KOPT-K1 (cell line): ENCODE results near the gene MRPL23.

Source experiments
- H3K27ac ChIP-seq: fragments of 200-600 bp; sonication (generic); 2 replicates; pipeline ENCODE4 v1.5.1; 2016; ENCODE audit warnings: antibody characterized with exemption, mild to moderate bottlenecking, low read depth, low read length; ENCODE audit not compliant: poor library complexity, severe bottlenecking
- H3K36me3 ChIP-seq: fragments of 200-600 bp; sonication (generic); 2 replicates; pipeline ENCODE4 v1.5.1; 2017; ENCODE audit warnings: antibody characterized with exemption, mild to moderate bottlenecking, low read length, moderate library complexity; ENCODE audit not compliant: insufficient read depth
- H3K9me3 ChIP-seq: fragments of 200-600 bp; sonication (generic); 2 replicates; pipeline ENCODE4 v1.5.1; 2017; ENCODE audit warnings: antibody characterized with exemption, low read length, mild to moderate bottlenecking; ENCODE audit not compliant: insufficient read depth, poor library complexity, severe bottlenecking

The MRPL23 gene

GRCh38 chr11:1979607-1980006 lies 32.5 kb downstream of the MRPL23 start:
- Histone ChIP-seq H3K9me3 (no peaks in the 10 kb centered on the region), H3K36me3 (no peaks in the 10 kb centered on the region), H3K27ac (no peak overlapping the region)

GRCh38 chr11:1982873-1983600 lies 35.9 kb downstream of the MRPL23 start:
- H3K36me3 ChIP-seq: no peaks in the 10 kb centered on the region
- H3K27ac ChIP-seq: no peak overlapping the region
- H3K9me3 ChIP-seq: no peaks in the 10 kb centered on the region

DNA sequence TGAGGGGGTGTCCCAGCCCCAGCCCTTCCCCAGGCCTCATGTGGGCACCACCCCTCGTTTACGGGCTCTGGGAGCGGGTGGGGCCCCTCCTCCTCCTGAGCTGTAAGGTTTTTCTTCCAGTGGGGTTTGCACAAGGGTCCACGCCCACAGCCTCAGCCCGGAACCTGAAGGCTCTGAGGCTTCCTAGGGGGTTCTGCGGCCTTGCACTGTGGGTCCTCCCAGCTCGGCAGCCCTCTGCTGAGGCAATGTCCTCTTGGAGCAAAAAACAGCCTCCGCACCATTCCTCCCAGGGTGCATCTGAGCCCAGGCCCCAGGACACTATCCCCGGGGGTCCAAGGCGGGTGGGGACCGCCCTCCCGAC lies 36.4 kb downstream of the MRPL23 start:
- Histone ChIP-seq H3K9me3 (no peaks in the 10 kb centered on the region), H3K27ac (no peak overlapping the region), H3K36me3 (no peaks in the 10 kb centered on the region)

GRCh38 chr11:1987024-1987423 lies 39.9 kb downstream of the MRPL23 start:
- Histone ChIP-seq H3K36me3 (no peaks in the 10 kb centered on the region), H3K27ac (no peak overlapping the region), H3K9me3 (no peaks in the 10 kb centered on the region)

GRCh38 chr11:1988174-1988573 lies 41.0 kb downstream of the MRPL23 start:
- H3K27ac ChIP-seq: no peak overlapping the region
- H3K9me3 ChIP-seq: no peaks in the 10 kb centered on the region
- no peaks in the 10 kb centered on the region for H3K36me3 ChIP-seq

DNA sequence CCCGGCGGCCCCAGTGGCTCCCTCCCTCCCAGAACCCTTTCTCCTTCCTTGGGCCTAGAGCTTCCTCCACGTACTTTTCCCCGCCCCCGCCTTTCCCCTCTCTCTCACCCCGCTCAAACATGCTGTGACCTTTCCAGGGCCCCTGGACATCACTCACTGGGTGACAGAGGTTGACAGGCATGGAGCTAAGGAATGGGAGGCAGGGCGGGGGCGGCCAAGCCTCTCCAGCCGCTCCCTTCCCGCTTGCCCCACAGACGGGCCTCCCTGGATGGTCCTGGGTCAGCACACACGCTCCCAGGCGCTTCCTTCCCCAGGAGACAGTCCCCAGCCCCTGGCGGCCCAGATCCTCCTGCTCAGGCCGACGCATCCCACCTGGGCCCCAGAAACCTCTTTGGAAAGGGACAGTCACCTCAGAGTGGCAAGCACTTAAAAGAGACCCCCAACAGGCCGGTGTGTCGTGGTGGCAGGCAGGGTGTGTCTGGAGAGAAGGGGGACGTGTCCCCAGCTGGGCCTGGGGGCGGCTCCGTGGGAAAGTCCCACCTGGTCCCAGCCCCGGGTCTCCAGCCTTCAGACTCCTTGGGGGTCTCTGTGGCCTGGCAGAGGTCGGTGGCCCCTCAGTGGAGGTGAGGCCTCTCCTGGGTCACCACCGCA lies 41.7 kb downstream of the MRPL23 start:
- Histone ChIP-seq H3K9me3 (no peaks in the 10 kb centered on the region), H3K36me3 (no peaks in the 10 kb centered on the region), H3K27ac (no peak overlapping the region)

DNA sequence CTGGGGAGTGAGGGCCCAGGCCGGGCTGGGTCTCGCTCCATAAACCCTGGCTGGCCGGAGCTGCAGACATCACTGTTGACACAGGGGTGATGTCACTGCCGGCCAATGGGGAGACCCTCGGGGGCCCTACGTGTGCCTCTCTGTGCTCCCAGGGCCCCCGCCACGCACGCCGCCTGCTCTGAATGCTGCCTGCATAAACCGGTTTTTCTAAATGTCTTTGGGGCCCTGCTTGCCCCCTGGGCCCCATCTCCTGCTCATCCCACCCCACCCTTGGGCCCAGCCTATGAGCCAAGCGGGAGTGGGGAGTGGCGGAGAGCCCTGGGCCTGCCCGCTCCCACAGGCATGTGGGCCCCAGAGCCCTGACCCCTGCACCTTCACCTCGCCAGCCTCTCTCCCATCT lies 42.8 kb downstream of the MRPL23 start:
- H3K27ac ChIP-seq: no peak overlapping the region

GRCh38 chr11:1990872-1991578 lies 43.9 kb downstream of the MRPL23 start:
- Histone ChIP-seq H3K36me3 (no peaks in the 10 kb centered on the region), H3K9me3 (no peaks in the 10 kb centered on the region), H3K27ac (no peak overlapping the region)

More for the DNA sequence above, 42.8 kb downstream of the MRPL23 start:
- Histone ChIP-seq H3K9me3 (no peaks in the 10 kb centered on the region), H3K36me3 (no peaks in the 10 kb centered on the region)

DNA sequence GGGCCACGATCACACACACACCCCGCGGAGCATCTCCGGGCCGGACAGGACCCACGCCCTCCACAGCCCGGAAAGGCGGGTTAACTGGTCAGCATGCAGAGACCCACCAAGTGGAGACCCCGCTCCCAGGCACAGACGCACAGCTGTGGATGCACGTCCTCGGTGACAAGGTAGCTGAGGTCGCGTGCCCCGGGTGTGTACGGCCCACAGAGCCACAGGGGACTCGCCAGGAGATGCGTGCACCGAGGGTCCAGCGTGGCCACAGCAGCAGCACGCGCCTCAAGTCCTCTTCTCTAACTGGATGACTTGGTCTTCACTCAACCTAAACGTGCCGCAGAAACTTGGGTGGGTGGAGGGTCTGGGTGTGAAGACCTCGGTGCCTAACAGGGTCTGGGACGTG lies 45.0 kb downstream of the MRPL23 start:
- no peak overlapping the region for H3K27ac ChIP-seq
- no peaks in the 10 kb centered on the region for H3K9me3 ChIP-seq
- H3K36me3 ChIP-seq: no peaks in the 10 kb centered on the region

DNA sequence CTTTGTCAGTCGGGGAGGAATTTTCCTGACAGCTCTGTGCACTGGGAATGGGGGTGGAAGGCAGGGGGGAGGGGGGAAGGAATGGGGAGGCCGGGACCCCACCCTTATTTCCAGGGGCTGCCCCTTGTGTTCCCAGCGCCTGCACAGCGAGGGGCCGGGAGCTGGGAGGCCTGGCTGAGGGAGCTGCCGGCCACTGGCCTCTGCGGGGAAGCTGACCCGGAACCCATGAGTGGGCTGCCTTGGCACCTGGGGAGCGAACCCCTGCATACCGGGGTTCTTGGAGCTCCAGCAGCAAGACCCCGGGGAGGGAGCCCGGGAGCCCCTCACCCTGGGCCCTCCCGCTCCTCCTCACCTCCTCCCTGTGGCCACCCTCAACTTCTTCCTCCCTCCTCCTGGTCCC lies 47.0 kb downstream of the MRPL23 start:
- Histone ChIP-seq H3K9me3 (no peaks in the 10 kb centered on the region), H3K36me3 (no peaks in the 10 kb centered on the region), H3K27ac (no peak overlapping the region)

DNA sequence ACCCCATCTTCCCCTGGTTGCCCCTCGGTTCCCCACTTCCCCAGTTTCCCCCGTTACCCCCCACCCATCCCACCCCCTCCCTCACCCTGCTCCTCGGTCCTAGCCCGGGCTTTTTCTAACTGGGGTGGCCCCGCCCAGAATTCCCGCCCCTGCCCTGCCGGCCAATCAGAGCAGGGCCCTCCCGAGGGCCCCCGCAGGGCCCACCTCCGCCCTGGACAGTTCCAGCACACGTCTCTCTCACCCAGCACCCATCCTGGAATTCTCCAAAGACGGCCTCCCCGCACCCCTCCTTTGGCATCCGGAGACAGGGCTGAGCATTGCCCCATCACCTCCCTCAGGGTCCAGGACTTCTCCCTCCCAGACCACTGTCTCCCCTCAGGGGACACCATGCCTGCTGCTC lies 50.6 kb downstream of the MRPL23 start, which contains the start of gene H19:
Gene H19, minus strand, starts transcription at position 88 of the 400 bp plus-strand sequence.
- H3K36me3 ChIP-seq: no peaks in the 10 kb centered on the region
- no peak within 1 kb of the TSS for H3K27ac ChIP-seq
- H3K9me3 ChIP-seq: no peaks in the 10 kb centered on the region

- Histone ChIP-seq H3K27ac (no peak overlapping the region), H3K36me3 (no peaks in the 10 kb centered on the region), H3K9me3 (no peaks in the 10 kb centered on the region)
These were observed 51.2 kb downstream of the MRPL23 start for GRCh38 chr11:1998290-1998689.

- Histone ChIP-seq H3K36me3 (no peaks in the 10 kb centered on the region), H3K9me3 (no peaks in the 10 kb centered on the region), H3K27ac (no peak overlapping the region)
These were observed 51.7 kb downstream of the MRPL23 start for GRCh38 chr11:1998861-1999260.

DNA sequence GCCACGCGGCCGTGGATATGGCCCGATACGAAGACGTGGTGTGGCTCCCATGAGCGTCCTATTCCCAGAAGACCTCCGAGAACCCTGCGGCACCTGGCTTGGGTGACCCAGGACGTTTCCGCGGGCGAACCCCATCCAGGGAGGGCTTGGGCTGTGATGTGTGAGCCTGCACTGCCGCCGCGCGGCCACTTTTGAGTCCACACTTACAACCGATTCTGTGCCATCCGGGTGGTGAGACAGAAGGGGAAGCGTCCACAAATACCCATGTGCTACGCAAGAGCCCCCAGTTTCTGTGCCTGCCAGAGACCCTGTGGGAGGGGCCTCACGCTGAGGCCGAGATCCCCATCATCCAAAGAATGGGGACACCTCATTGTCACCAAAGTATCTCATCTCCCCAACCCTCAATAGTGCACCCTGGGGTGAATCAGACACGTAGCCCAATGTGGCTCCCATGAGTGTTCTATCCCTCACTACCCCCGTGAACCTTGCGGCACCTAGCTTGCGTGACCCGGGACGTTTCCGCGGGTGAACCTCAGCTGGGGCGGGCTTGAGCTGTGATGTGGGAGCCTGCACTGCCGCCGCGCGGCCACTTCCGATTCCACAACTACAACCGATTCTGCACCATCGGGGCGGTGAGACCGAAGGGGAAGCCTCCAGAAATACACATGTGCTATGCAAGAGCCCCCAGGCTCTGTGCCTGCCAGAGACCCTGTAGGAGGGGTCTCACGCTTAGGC lies 55.1 kb downstream of the MRPL23 start:
- Histone ChIP-seq H3K27ac (no peak overlapping the region), H3K9me3 (no peaks in the 10 kb centered on the region), H3K36me3 (no peaks in the 10 kb centered on the region)

DNA sequence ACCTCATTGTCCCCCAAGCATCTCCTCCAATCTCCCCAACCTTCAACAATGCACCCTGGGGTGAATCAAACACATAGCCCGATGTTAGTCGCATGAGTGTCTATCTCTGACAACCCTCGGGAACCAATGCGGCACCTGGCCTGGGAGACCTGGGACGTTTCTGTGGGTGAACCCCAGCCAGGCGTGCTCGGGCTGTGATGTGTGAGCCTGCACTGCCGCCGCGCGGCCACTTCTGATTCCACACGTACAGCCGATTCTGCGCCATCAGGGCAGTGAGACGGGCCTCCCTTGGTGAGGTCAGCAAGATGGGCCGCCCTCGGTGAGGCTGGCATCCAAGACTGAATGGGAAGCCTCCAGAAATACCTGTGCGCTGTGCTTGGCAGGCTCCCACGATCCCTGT lies 55.7 kb downstream of the MRPL23 start:
- Histone ChIP-seq H3K27ac (no peak overlapping the region), H3K9me3 (no peaks in the 10 kb centered on the region), H3K36me3 (no peaks in the 10 kb centered on the region)
